ENCODE data around the gene MED12L.

The MED12L gene

GRCh38 chr3:151086484-151087456, 1.3 kb downstream of the MED12L start:
- Histone ChIP-seq H4K20me1 (ENCODE audit: insufficient read depth) (no peaks in the 10 kb centered on the region), H3K79me2 (ENCODE audit: insufficient read depth, low read depth) (no peaks in the 10 kb centered on the region), H2AFZ (ENCODE audit: low read depth) (peak overlapping the region; percentile 82), H3K4me1 (ENCODE audit: low read depth, poor library complexity, severe bottlenecking) (no peaks in the 10 kb centered on the region), H3K4me2 (peak overlapping the region; percentile 74), H3K27ac (peak overlapping the region; percentile 29), H3K9ac (peak overlapping the region; percentile 26; the same call in 1 of the 2 replicates), H3K4me3 (IDR thresholded peaks at IDR 0.05; ENCODE audit: insufficient read depth, low read depth, low read length) (peak overlapping the region; percentile 81), H3K27me3 (ENCODE audit: insufficient read depth, low read depth) (no peaks in the 10 kb centered on the region), H3K36me3 (ENCODE audit: insufficient read depth) (no peaks in the 10 kb centered on the region)
- TF ChIP-seq, protein P1, sequence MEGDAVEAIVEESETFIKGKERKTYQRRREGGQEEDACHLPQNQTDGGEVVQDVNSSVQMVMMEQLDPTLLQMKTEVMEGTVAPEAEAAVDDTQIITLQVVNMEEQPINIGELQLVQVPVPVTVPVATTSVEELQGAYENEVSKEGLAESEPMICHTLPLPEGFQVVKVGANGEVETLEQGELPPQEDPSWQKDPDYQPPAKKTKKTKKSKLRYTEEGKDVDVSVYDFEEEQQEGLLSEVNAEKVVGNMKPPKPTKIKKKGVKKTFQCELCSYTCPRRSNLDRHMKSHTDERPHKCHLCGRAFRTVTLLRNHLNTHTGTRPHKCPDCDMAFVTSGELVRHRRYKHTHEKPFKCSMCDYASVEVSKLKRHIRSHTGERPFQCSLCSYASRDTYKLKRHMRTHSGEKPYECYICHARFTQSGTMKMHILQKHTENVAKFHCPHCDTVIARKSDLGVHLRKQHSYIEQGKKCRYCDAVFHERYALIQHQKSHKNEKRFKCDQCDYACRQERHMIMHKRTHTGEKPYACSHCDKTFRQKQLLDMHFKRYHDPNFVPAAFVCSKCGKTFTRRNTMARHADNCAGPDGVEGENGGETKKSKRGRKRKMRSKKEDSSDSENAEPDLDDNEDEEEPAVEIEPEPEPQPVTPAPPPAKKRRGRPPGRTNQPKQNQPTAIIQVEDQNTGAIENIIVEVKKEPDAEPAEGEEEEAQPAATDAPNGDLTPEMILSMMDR (conservative IDR thresholded peaks at IDR 0.05; ENCODE audit: low read depth, low read length) = peak; percentile 19; the same call in 1 of the 2 replicates

GRCh38 chr3:151087648-151088047, 2.2 kb downstream of the MED12L start:
- peak overlapping the region; percentile 74; the same call in 1 of the 2 replicates for H3K4me2 ChIP-seq
- no peak overlapping the region for H3K9ac ChIP-seq
- H3K79me2 ChIP-seq (ENCODE audit: insufficient read depth, low read depth) = no peaks in the 10 kb centered on the region
- H3K4me1 ChIP-seq (ENCODE audit: low read depth, poor library complexity, severe bottlenecking) = no peaks in the 10 kb centered on the region
- TF ChIP-seq, protein P1 (conservative IDR thresholded peaks at IDR 0.05; ENCODE audit: low read depth, low read length) = no peak
- H3K27ac ChIP-seq = no peak overlapping the region
- no peak overlapping the region for H3K4me3 ChIP-seq (IDR thresholded peaks at IDR 0.05; ENCODE audit: insufficient read depth, low read depth, low read length)
- H3K36me3 ChIP-seq (ENCODE audit: insufficient read depth) = no peaks in the 10 kb centered on the region
- no peak overlapping the region for H2AFZ ChIP-seq (ENCODE audit: low read depth)
- H3K27me3 ChIP-seq (ENCODE audit: insufficient read depth, low read depth) = no peaks in the 10 kb centered on the region
- no peaks in the 10 kb centered on the region for H4K20me1 ChIP-seq (ENCODE audit: insufficient read depth)

- Histone ChIP-seq H3K27me3 (ENCODE audit: insufficient read depth, low read depth) (no peaks in the 10 kb centered on the region), H3K4me2 (no peak overlapping the region), H3K4me1 (ENCODE audit: low read depth, poor library complexity, severe bottlenecking) (no peaks in the 10 kb centered on the region), H3K9ac (no peak overlapping the region), H3K4me3 (IDR thresholded peaks at IDR 0.05; ENCODE audit: insufficient read depth, low read depth, low read length) (no peak overlapping the region), H4K20me1 (ENCODE audit: insufficient read depth) (no peaks in the 10 kb centered on the region), H3K27ac (no peak overlapping the region), H3K79me2 (ENCODE audit: insufficient read depth, low read depth) (no peaks in the 10 kb centered on the region), H3K36me3 (ENCODE audit: insufficient read depth) (no peaks in the 10 kb centered on the region), H2AFZ (ENCODE audit: low read depth) (no peak overlapping the region)
- TF ChIP-seq, protein P1 (conservative IDR thresholded peaks at IDR 0.05; ENCODE audit: low read depth, low read length) = no peak
These were observed 6.4 kb downstream of the MED12L start for GRCh38 chr3:151091685-151092345.

DNA sequence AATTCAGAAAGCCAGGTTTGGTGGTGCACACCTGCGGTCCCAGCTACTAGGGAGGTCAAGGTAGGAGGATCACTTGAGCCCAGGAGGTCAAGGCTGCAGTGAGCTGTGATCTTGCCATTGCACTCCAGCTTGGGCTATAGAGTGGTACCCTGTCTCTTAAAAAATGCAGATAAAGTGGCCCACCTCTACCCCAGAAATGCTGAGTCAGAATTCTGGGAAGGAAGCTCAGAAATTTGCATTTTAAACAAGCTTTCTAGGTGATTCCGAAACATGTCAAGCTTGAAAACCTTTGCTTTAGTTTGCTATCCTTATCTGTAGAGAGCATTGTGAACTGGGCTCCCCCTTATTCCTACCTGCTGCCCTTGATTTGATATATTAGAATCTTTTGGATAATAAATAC, 7.7 kb downstream of the MED12L start:
- no peaks in the 10 kb centered on the region for H3K79me2 ChIP-seq (ENCODE audit: insufficient read depth, low read depth)
- no peaks in the 10 kb centered on the region for H4K20me1 ChIP-seq (ENCODE audit: insufficient read depth)
- H3K36me3 ChIP-seq (ENCODE audit: insufficient read depth) = no peaks in the 10 kb centered on the region
- no peaks in the 10 kb centered on the region for H3K27me3 ChIP-seq (ENCODE audit: insufficient read depth, low read depth)
- no peak overlapping the region for H3K4me2 ChIP-seq
- H3K9ac ChIP-seq = no peak overlapping the region
- H3K4me1 ChIP-seq (ENCODE audit: low read depth, poor library complexity, severe bottlenecking) = no peaks in the 10 kb centered on the region
- no peak overlapping the region for H2AFZ ChIP-seq (ENCODE audit: low read depth)
- H3K4me3 ChIP-seq (IDR thresholded peaks at IDR 0.05; ENCODE audit: insufficient read depth, low read depth, low read length) = no peak overlapping the region
- TF ChIP-seq, protein P1 (conservative IDR thresholded peaks at IDR 0.05; ENCODE audit: low read depth, low read length) = no peak
- no peak overlapping the region for H3K27ac ChIP-seq
